Muscle layer of duodenum (tissue), 2 donors: ENCODE results near the gene RRAS2.
"Not testable (repeated sequence)": the region's sequence is repeated elsewhere in the genome, so short reads cannot be mapped to it uniquely, and the experiment has no call there.

Source experiments
- H3K27ac ChIP-seq: one replicate; pipeline ENCODE4 v1.7.0; 2013; ENCODE audit warnings: mild to moderate bottlenecking, low read length
- H3K27me3 ChIP-seq: one replicate; pipeline ENCODE4 v1.7.0; 2013; ENCODE audit warnings: low read depth, mild to moderate bottlenecking, control low read depth, low read length
- H3K36me3 ChIP-seq, 2 donors: one replicate each; pipeline ENCODE4 v1.7.0; 2013; ENCODE audit warnings: low read length in 2 of 2, control low read depth in 1 of 2, mild to moderate bottlenecking in 1 of 2; ENCODE audit not compliant: insufficient read depth in 2 of 2, control insufficient read depth in 1 of 2
- H3K4me1 ChIP-seq, 2 donors: one replicate each; pipeline ENCODE4 v1.7.0; 2013; ENCODE audit warnings: low read length in 2 of 2, mild to moderate bottlenecking in 2 of 2, control low read depth in 1 of 2, moderate library complexity in 1 of 2; ENCODE audit not compliant: insufficient read depth in 2 of 2, control insufficient read depth in 1 of 2
- H3K4me3 ChIP-seq, 2 donors: one replicate each; pipeline ENCODE4 v1.7.0; 2013; ENCODE audit warnings: low read length in 2 of 2, low read depth in 1 of 2, mild to moderate bottlenecking in 1 of 2
- H3K9me3 ChIP-seq, 2 donors: one replicate each; pipeline ENCODE4 v1.7.0; 2013; ENCODE audit warnings: low read length in 2 of 2, control low read depth in 1 of 2, mild to moderate bottlenecking in 1 of 2; ENCODE audit not compliant: control insufficient read depth in 1 of 2
- donor health status: healthy.

RRAS2 gene

GRCh38 chr11:14252501-14252900 is 106.5 kb downstream of the RRAS2 start:
- Histone ChIP-seq H3K36me3 (peaks cover 0 to 16% of the 10 kb centered on the region in 2 donors), H3K4me1 (peaks cover 5 to 44% of the 10 kb centered on the region in 2 donors)
- not testable (repeated sequence) for H3K4me3 ChIP-seq, H3K27me3 ChIP-seq, H3K27ac ChIP-seq, H3K9me3 ChIP-seq

GRCh38 chr11:14251754-14252153 is 107.2 kb downstream of the RRAS2 start:
- peaks cover 0 to 9% of the 10 kb centered on the region in 2 donors for H3K36me3 ChIP-seq
- H3K27me3 ChIP-seq: no peaks in the 10 kb centered on the region
- no peak overlapping the region for H3K27ac ChIP-seq
- H3K4me1 ChIP-seq: peaks cover 5 to 44% of the 10 kb centered on the region in 2 donors
- no peaks in the 10 kb centered on the region for H3K9me3 ChIP-seq
- no peak overlapping the region for H3K4me3 ChIP-seq

GRCh38 chr11:14249121-14249963 is 109.6 kb downstream of the RRAS2 start:
- Histone ChIP-seq H3K4me3 (no peak overlapping the region), H3K9me3 (no peaks in the 10 kb centered on the region), H3K27ac (no peak overlapping the region), H3K36me3 (peaks cover 0 to 3% of the 10 kb centered on the region in 2 donors), H3K27me3 (no peaks in the 10 kb centered on the region), H3K4me1 (peaks cover 5 to 31% of the 10 kb centered on the region in 2 donors)

- Histone ChIP-seq H3K4me1 (peaks cover 5 to 24% of the 10 kb centered on the region in 2 donors), H3K27me3 (no peaks in the 10 kb centered on the region), H3K9me3 (no peaks in the 10 kb centered on the region), H3K27ac (no peak overlapping the region), H3K36me3 (peaks cover 0 to 3% of the 10 kb centered on the region in 2 donors), H3K4me3 (no peak overlapping the region)
Observed at GRCh38 chr11:14248580-14248981, 110.4 kb downstream of the RRAS2 start.

- peaks cover 0 to 3% of the 10 kb centered on the region in 2 donors for H3K36me3 ChIP-seq
- peaks cover 5 to 34% of the 10 kb centered on the region in 2 donors for H3K4me1 ChIP-seq
- H3K27ac ChIP-seq: no peak overlapping the region
- no peaks in the 10 kb centered on the region for H3K27me3 ChIP-seq
- H3K9me3 ChIP-seq: no peaks in the 10 kb centered on the region
- H3K4me3 ChIP-seq: no peak overlapping the region
Observed at GRCh38 chr11:14245444-14245843, 113.5 kb downstream of the RRAS2 start.

GRCh38 chr11:14244926-14245325 is 114.1 kb downstream of the RRAS2 start:
- H3K4me1 ChIP-seq: peaks cover 5 to 34% of the 10 kb centered on the region in 2 donors
- H3K36me3 ChIP-seq: peaks cover 0 to 3% of the 10 kb centered on the region in 2 donors
- no peaks in the 10 kb centered on the region for H3K27me3 ChIP-seq
- no peak overlapping the region for H3K27ac ChIP-seq
- H3K4me3 ChIP-seq: no peak overlapping the region
- H3K9me3 ChIP-seq: no peaks in the 10 kb centered on the region

- peaks cover 0 to 3% of the 10 kb centered on the region in 2 donors for H3K36me3 ChIP-seq
- H3K4me3 ChIP-seq: no peak overlapping the region
- no peaks in the 10 kb centered on the region for H3K27me3 ChIP-seq
- H3K4me1 ChIP-seq: peaks cover 0 to 15% of the 10 kb centered on the region in 2 donors
- no peak overlapping the region for H3K27ac ChIP-seq
- H3K9me3 ChIP-seq: no peaks in the 10 kb centered on the region
Observed at GRCh38 chr11:14242733-14243132, 116.2 kb downstream of the RRAS2 start.

GRCh38 chr11:14242187-14242586 is 116.8 kb downstream of the RRAS2 start:
- no peak overlapping the region for H3K27ac ChIP-seq
- H3K27me3 ChIP-seq: no peaks in the 10 kb centered on the region

GRCh38 chr11:14240951-14241350 is 118.0 kb downstream of the RRAS2 start:
- Histone ChIP-seq H3K36me3 (peaks cover 0 to 3% of the 10 kb centered on the region in 2 donors), H3K27me3 (no peaks in the 10 kb centered on the region), H3K4me1 (peaks cover 0 to 18% of the 10 kb centered on the region in 2 donors), H3K9me3 (no peaks in the 10 kb centered on the region), H3K27ac (no peak overlapping the region), H3K4me3 (no peak overlapping the region)

More at GRCh38 chr11:14242187-14242586, 116.8 kb downstream of the RRAS2 start:
- no peak overlapping the region for H3K4me3 ChIP-seq
- H3K36me3 ChIP-seq: peaks cover 0 to 3% of the 10 kb centered on the region in 2 donors
- no peaks in the 10 kb centered on the region for H3K9me3 ChIP-seq
- H3K4me1 ChIP-seq: peaks cover 0 to 15% of the 10 kb centered on the region in 2 donors

- H3K9me3 ChIP-seq: no peaks in the 10 kb centered on the region
- no peak overlapping the region for H3K27ac ChIP-seq
- H3K4me1 ChIP-seq: peaks cover 0 to 18% of the 10 kb centered on the region in 2 donors
- H3K36me3 ChIP-seq: peaks cover 0 to 3% of the 10 kb centered on the region in 2 donors
- H3K27me3 ChIP-seq: no peaks in the 10 kb centered on the region
- no peak overlapping the region for H3K4me3 ChIP-seq
Observed at GRCh38 chr11:14240221-14240620, 118.8 kb downstream of the RRAS2 start.

- no peaks in the 10 kb centered on the region for H3K9me3 ChIP-seq
- no peak overlapping the region for H3K27ac ChIP-seq
- peaks cover 0 to 18% of the 10 kb centered on the region in 2 donors for H3K4me1 ChIP-seq
- no peaks in the 10 kb centered on the region for H3K36me3 ChIP-seq
- H3K4me3 ChIP-seq: no peak overlapping the region
- H3K27me3 ChIP-seq: no peaks in the 10 kb centered on the region
Observed at GRCh38 chr11:14237444-14237961, 121.5 kb downstream of the RRAS2 start.
